HEK293 (cell line): ENCODE data around the gene ITGA7.
A peak's percentile ranks its signal among the peaks of the same experiment; 100 is the strongest.

Experiments used
- HIC1 ChIP-seq: fragments of 450-650 bp; formaldehyde crosslinking; IDR thresholded peaks from 2 replicates; pipeline ENCODE4 v1.5.1; 2016; ENCODE audit warnings: missing biosample characterization, missing genetic modification characterization
- YY1 ChIP-seq: fragments of 450-650 bp; formaldehyde crosslinking; IDR thresholded peaks from 2 replicates; pipeline ENCODE4 v1.5.1; 2018; ENCODE audit warnings: missing biosample characterization, missing genetic modification characterization
- ZNF692 ChIP-seq: fragments of 450-650 bp; formaldehyde crosslinking; IDR thresholded peaks from 2 replicates; pipeline ENCODE4 v1.5.1; 2016; ENCODE audit warnings: missing biosample characterization, missing genetic modification characterization

GRCh38 chr12:55715833-55716581 lies 8.3 kb upstream of the ITGA7 start, which contains the start of gene BLOC1S1:
- TF ChIP-seq YY1 (tag by site-specific recombination) (peak; percentile 77), HIC1 (peak; percentile 63), ZNF692 (peak; percentile 89)
